GM21381 (cell line): ENCODE results near the gene FAS.
"Not testable (repeated sequence)": the region's sequence is repeated elsewhere in the genome, so short reads cannot be mapped to it uniquely, and the experiment has no call there.

Source experiments
- ATAC-seq: cut with Tn5 transposase; IDR thresholded peaks from one replicate; pipeline ENCODE4 v1.9.1; 2021; ENCODE audit warnings: mild to moderate bottlenecking, moderate library complexity; ENCODE audit not compliant: unreplicated experiment

FAS gene

DNA sequence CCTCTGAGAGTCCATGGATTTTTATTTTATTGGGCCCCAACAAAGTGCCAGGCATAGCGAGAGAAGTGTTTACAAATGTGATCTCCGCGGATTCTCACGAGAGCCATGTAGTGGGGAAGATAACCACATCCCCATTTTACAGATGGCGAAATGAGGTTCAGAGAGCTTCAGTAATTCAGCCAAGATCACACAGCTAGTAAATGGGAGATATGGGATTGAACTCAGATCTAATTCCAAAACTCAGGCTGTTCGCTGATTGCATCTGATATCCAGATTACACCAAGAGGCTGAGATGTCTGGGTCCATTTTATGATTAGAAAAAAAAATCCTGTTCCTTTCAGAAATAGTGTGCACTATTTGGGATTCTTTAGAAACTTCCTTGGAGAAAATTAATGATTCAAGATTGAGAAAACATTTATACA is 1.3 kb downstream of the FAS start:
- no peak for ATAC-seq

DNA sequence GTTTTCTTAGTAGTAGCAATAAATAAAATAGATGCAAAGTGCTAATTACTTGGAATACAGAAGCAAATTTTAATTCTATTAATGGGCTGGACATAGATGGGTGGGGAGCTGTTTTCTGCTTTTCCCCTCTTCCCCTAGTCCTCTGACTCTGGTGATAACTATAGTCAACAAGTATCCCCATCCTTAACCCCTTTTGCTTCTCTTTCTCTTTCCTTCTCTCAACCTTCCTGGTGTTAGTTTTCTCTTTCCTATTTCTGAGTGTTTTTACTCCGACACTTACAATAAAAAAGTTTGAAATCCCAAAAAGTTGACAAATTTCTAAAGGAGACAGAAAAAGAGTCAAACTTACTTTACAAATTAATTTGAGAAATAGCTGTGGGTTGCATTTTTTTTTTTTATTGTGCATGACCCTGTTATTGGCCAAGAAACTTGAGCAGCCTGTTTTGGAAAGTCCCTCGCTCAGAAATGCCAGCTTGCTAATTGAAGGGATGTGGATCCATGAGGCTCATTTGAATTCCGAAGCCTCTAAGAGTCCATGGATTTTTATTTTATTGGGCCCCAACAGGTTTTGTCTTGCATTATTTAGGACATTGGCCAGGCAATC is 2.4 kb downstream of the FAS start:
- no peak for ATAC-seq

DNA sequence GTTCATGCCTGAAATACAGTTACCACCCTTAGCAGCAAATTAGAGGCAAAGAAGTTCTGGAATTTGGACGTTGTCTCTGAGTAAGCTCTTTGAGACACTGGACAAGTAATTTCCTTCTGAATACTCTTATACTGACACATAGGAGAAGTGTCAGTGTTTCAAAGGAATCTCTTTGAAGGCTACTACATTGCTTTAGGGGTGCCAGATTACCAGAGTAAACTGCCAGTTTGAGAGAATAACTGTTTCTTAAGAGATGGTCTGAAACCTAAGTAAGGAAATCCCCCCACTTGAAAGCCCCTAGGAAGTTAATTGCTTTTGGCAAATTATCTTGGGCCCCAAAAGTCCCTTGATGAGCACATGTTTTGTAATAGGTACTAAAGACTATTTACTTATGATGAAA is 3.4 kb downstream of the FAS start:
- ATAC-seq = no peak

DNA sequence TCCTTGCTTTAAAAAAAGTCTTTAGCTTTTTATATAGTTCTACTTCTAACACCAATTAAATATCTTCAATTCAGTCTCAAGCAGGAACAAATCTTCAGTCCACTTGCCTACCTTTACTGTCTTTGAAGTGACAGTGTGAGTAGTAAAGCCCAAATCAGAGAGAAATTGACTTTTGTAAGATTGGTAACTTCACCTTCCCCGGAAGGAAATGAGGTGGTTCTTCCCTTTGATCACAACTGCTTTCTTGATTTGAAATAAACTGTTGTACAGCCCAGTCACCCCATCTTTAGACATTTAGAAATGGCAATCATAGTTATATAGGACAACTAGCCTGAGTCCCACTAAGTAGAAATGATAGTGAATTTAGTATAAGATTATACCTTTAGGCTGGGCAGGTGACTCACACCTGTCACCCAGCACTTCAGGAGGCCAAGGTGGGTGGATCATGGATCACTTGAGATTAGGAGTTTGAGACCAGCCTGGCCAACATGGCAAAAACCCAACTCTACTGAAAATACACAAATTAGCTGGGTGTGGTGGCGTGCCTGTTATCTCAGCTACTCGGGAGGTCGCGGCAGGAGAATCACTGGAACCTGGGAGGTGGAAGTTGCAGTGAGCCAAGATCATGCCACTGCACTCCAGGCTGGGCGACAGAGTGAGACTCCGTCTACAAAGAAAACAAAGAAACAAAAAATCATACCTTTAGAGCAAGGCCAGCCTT is 4.7 kb downstream of the FAS start:
- no peak for ATAC-seq

DNA sequence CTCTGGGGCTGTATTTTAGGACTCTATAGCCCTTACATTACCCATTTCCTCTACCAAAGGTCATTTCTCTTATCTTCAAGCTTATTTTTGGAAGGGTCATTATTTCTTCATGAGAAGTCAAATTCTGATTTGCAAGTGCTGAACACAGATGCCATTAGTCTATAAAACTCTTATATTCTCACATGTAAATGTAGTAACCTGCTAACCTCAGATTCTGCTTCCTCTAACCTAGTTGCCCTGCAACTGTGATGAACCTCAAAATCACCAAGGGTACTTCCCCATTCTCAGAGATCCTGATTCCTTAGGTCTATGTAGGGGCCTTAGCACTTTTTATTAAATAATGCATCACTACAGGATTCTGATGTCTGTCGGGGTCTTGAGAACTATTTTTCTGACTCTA is 6.3 kb downstream of the FAS start:
- ATAC-seq = peak; percentile 56

DNA sequence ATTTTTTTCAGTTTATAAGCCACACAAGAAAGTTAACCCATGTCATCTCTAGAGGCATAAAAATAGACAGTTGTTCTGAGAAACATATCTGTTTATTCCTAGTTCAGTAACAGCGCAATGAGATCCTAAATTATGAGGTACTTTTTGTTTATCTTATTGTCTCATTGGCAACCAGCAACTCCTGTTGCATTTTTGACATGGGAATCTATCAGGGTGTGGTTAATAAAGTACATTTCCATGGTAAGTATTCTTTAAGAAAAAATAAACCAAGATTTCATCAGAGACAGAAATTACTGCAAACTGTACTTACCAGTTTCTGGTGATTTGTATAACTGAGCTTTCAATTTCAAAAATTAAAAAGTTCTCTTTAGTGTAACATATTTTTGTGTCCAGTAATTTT is 9.0 kb downstream of the FAS start:
- ATAC-seq = no peak

DNA sequence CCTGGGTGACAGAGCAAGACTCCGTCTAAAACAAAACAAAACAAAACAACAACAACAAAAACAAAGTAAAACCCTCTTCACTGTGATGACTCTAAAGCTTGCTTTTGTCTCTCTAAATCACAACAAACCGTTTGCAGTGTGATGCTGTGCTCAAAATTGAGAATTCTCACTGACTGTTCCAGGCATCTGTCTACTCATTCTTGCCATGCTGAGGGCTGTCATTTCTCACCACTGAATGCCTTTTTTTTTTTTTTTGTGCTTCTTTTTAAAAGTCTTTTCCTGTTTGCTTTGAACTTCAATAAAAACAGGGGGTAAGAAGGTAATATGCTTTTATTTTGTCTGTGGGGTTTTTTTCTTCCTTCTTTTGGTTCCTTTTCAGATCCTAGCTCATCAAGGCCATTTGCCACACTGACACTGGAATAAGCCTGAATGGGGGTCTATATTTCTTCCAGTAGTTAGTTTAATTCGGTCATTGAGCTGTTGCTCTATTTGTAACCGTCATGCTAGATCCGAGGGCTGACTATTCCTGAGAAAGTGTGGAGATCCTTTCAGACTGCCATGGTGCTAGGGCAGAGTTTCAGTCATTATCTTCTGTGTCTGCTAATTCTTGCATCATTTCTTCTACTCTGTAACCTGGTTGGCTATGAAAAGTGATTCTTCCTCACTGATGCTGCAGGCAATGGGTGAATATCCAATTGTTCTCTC is 10.6 kb downstream of the FAS start:
- ATAC-seq = no peak

DNA sequence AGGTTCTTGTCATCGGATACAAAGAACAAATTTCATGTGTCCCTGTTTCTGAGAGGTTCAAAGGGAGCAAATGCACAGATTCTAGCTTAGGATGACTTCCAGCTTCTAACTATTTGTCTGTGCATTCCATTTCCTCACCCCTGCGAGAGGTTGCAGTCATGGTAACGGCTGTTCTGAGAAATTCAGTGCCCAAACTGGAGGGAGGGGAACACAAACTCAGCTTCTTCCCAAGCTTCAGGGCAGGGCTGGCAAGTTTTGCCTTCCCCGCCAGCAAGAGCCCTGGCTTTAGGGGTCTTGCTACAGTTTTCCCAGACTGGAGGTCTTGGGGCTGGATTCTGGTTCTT is 11.1 kb downstream of the FAS start:
- ATAC-seq = no peak

DNA sequence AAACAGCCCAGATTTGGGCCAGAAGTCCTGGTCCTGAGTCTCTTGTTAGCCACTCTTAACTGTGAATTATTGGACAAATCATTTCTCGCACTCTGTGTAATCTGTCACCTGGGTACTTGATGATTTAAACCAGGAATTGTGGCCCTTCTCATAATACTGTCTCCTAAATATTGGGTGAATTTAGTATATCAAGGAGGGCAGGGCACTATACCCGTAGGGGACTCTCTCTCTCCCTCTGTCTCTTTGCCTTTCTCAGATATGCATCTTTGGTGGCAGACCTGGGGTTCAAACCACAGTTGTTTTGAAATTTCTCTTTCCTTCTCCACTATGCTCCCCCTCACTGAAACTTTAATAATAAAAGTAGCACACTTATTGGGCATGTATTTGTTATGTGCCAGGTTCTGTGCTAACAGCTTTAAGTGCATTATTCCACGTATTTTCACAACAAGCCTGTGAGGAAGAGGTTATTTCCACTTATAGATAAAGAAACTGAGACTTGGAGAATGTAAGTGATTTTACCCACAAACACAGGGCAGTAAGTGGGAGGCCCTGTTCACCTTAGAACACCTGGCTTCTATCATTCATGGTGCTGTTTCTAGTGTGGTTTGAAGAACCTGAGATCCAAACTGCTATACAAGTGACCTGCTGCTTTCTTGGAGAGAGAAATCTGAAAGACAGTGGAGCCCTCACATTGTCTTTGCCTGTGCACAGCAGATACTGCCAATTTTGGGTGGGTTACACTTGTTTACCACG is 11.8 kb downstream of the FAS start:
- peak; percentile 42 for ATAC-seq

DNA sequence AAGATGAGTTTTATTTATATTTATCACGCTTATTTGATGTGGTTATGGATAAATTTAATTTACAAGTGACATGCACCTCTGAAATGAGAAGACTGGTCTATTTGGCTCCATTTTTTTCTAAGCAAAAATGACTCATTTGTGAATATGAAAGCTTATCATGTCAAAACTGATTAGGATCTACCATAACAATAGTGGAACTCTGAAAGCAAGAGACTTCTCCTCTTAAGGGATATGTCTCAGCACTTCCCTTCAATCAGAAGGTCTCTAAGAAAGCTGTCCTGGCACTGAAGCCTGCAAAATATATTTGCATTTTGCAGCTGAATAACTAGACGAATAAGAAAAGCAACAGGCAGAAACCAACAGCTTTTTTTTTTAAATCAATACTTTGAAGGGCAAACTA is 12.7 kb downstream of the FAS start:
- no peak for ATAC-seq

DNA sequence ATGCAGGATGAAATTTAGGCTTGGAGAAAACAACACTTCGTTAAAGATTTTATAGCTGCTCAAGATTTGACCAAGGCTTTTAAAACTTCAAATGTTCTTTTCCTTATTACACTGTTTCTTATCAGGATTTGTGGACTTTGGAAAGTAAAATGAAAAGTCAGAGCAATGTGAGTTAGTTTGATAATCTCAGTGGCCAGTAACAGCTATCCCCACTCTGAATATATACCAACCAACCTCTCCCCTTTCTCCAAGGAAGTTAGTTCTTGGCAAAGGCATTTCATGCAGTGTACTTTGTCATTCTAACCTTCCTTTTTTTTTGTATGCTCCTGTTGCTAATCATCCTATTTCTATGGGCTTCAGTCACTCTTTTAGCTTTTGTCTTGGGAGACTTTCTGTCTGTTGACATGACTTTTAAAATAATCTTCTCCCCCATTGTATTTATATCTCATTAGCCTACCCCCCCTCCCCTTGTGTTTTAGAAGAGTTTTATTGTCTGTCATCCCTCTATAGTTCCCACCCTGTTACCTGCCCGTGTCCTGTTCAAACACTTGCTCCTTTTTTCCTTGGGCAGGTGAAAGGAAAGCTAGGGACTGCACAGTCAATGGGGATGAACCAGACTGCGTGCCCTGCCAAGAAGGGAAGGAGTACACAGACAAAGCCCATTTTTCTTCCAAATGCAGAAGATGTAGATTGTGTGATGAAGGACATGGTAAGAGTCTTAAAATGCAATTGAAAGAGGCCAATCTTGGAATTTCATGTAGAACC is 16.7 kb downstream of the FAS start:
- no peak for ATAC-seq

DNA sequence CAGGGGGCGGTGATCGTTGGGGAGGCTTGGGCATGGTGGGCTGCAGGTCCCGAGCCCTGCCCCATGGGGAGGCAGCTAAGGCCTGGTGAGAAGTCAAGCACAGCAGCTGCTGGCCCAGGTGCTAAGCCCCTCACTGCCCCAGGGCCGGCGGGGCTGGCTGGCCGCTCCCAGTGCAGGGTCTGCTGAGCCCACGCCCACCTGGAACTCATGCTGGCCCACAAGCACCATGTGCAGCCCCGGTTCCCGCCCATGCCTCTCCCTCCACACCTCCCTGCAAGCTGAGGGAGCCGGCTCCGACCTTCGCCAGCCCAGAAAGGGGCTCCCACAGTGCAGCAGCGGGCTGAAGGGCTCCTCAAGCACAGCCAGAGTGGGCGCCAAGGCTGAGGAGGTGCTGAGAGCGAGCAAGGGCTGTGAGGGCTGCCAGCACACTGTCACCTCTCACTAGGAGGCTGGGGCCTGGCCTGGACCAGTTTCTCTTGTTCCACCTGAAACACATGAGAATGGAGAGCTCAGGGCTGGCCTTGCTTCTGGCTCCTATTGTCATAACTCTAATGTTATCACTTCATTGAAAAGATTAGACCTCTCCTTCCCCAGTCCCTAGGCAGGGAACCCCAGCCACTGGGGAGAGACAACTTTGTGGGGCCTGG is 28.2 kb downstream of the FAS start:
- not testable (repeated sequence) for ATAC-seq

DNA sequence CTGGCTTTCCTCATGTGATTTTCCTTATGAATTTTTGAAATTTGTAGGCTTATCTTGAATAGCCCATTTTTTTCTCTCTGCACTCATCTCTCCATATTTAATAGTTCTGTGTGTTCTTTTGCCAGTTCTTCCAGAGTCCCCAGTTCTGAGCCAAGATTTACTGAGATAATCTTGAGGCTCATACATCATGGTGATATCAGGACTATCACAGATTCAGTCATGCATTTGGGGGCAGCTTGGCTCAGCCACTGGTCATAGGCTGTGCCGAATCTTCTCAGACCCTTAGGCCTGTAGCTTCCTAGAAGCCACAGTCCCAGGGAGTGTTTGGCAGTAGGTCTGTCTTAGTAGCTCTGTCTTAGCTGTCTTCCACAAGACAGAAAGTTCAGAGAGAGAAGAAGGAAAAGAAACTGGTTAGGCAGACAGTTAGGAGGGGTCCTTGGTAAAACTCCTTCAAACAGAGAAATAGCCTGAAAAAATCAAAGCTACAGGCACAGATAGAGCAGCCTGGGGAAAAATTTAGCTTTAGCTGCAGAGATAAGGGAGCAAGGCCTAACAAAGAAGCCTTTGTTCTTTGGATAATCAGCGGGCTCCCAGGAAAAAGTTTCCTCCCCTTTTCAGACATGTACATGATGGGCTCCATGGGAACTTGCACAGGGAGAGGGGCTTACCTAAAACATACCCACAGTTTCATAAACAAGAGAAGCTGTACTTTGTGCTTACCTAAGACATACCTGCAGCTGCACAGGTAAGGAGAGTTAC is 29.1 kb downstream of the FAS start:
- ATAC-seq = no peak

DNA sequence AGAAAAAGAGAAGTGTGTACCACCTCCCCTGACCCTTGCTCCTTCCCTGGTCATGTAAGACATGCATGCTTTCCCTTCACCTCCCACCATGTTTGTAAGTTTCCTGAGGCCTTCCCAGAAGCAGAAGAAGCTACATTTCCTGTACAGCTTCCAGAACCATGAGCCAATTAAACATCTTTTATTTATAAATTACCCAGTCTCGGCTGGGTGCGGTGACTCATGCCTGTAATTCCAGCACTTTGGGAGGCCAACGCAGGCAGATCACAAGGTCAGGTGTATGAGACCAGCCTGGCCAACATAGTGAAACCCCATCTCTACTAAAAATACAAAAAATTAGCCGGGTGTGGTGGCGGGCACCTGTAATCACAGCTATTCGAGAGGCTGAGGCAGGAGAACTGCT is 30.9 kb downstream of the FAS start:
- ATAC-seq = not testable (repeated sequence)

DNA sequence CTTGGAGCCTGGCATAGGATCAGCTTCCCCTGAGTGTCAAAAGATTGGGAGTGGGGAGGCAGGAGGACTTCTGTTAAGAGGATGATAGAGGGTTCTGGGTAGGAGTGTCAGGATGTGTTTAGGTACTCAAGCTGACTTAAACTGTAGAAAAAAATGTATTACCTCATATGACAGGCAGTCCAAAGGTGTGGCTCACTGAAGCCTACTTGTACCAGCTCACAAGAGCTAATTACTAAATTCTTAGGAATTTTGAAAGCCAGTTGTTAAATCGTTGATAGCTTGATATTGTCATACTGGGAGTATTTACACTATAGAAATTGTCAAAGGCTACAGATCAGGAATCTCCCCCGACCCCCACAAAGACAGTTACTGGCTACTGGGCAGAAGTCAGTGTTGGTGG is 32.1 kb downstream of the FAS start:
- no peak for ATAC-seq

DNA sequence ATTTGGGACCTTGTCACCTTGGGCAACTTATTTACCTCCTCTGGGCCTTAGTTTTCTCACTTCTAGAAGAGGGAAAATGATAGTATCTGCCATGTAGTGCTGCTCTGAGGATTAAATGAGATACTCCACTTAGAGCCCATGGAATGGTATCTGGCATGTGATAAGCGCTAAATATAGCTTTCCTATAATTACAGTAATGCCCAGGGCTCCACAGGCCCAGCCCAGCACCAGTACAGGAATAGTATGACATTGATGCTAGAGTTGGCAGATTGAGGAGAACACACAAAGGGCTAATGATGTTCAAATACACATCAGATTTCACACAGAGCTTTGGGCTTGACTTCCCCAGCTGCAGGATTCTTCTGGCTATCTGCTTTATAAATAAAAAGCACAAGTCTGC is 34.9 kb downstream of the FAS start:
- ATAC-seq = no peak

DNA sequence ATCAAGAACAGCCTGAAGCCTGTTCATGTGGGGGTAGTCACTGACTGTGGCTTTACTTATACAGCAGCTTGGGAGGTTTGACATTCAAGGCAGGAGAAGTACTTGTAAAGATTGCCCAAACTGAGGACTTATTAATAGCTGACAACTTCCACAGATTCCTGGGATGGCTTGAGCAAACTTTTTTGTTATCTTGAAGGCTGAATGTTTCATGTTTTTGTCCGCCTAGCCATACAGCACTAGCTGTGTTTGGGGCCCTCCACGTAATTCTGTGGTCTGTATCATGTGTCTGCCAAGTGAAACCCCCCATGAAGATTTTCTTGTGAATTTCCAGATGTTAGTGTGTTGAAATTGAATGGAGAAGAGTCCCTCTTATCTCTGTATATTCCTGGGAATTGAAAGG is 38.6 kb downstream of the FAS start:
- ATAC-seq = no peak

DNA sequence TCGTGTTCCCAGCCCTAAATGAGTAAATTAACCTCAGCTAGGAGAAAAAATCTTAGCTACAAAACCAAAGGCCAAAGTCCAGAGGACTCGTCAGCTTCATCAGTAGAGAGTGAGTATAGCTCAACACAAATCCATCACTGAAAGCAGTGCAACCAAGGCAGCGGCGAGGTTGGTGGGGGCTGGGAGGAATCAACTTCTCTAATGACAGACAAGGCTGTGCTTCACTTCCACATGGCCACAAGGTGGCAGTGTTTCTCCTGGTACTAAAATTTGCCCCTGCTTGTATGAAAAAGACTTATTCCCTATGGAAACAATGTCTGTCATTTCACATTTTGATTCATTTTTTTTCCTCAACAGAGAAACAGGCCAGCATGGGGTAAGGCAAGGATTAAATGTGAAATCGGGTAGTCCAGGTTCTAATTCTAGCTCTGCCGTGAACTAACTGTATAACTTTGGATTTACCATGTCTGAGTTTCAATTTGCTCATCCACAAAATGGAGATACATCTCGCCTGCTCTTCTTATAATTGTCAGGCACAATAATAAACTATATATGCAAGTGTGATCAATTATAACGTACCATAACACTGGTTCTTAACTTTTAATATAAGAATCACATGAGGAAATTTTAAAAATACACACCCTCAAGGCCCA is 39.3 kb downstream of the FAS start:
- no peak for ATAC-seq

DNA sequence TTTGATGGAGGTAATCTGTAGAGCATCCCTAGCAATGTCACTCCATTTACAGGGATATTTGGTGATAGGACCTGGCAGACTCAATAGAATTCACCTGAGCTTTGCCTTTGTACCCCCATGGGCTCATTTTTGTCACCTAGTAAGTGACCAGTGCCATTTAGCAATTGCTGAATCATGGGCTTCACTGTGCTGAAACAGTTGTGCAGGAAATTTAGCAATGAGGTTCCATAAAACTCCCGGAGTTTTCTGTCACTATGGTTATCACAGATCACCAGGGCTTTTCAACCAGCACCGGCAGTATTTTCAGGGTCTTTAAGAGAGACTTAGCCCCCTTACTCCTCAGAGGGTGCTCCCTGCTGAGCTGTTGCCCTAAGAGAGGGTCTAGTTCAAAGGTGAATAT is 40.2 kb downstream of the FAS start:
- no peak for ATAC-seq
